GM12872 (cell line): ENCODE results near the gene URB1.
A peak's percentile ranks its signal among the peaks of the same experiment; 100 is the strongest.

Experiments used
- TF ChIP-seq, protein P1 (sequence below): IDR thresholded peaks from 3 replicates; pipeline ENCODE4 v1.5.1; 2011; ENCODE audit warnings: low read depth, mild to moderate bottlenecking, low read length, moderate library complexity; ENCODE audit not compliant: insufficient read depth

The URB1 gene

DNA sequence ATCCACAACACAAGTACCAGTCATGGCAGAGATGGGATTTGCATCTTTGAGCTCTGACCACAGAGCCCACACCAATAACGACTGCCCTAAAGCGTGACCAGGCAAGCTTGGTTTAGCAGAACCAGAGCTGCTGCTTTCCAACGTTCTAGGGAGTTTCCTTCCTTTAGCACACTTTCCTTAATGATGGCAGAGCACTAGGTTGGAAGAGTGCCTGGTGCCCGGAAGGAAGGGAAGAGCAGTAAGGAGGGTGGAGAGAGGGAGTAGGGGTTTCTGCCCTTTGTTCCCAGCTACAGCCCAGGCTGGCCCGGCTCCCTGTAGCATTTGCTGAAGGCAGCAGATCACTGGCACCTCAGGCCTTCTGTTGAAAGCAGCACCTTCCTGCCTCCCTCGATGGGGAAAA, 13.6 kb upstream of the URB1 start:
- TF ChIP-seq, protein P1, sequence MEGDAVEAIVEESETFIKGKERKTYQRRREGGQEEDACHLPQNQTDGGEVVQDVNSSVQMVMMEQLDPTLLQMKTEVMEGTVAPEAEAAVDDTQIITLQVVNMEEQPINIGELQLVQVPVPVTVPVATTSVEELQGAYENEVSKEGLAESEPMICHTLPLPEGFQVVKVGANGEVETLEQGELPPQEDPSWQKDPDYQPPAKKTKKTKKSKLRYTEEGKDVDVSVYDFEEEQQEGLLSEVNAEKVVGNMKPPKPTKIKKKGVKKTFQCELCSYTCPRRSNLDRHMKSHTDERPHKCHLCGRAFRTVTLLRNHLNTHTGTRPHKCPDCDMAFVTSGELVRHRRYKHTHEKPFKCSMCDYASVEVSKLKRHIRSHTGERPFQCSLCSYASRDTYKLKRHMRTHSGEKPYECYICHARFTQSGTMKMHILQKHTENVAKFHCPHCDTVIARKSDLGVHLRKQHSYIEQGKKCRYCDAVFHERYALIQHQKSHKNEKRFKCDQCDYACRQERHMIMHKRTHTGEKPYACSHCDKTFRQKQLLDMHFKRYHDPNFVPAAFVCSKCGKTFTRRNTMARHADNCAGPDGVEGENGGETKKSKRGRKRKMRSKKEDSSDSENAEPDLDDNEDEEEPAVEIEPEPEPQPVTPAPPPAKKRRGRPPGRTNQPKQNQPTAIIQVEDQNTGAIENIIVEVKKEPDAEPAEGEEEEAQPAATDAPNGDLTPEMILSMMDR, result no peak

DNA sequence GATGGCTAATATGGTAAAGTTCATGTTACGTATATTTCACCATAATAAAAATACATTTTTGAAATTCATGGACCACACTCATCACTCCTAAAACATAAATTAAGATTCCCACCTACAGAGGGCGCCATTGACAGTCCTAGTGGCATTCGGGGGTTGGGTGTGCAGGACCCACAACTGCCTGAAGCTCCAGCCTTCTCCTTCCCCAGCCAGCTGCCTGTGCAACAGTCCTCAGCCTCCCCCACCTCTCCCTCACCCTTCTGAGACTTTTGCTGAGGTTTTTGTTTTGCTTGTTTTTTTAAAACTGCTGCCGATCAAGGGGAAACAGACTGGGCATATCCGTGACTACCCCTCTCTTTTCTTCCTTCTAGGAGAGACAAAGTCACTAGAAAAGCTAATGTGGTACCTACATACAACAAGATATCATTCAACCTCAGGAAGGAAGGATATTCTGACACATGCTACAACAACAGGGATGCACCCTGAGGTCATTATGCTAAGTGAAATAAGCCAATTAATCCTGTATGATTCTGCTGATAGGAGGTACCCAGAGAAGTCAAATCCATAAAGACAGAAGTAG, 10.5 kb upstream of the URB1 start:
- TF ChIP-seq, protein P1, result peak; percentile 57

DNA sequence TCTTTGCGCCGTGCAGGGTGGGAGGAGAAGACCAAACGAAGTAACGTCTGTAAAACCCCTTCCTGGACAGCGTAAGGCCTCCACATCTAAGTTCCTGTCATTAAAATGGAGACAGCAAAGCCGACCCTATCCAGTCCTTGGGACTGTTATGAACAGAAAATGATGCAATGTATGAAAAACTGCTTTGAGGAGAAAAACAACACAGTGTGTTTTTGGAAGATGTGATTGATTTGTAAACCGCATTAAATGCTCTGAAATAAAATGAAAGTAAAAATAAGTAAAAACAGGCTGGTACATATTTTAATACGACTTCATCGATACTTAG, 827 bp upstream of the URB1 start:
- TF ChIP-seq, protein P1, result no peak

DNA sequence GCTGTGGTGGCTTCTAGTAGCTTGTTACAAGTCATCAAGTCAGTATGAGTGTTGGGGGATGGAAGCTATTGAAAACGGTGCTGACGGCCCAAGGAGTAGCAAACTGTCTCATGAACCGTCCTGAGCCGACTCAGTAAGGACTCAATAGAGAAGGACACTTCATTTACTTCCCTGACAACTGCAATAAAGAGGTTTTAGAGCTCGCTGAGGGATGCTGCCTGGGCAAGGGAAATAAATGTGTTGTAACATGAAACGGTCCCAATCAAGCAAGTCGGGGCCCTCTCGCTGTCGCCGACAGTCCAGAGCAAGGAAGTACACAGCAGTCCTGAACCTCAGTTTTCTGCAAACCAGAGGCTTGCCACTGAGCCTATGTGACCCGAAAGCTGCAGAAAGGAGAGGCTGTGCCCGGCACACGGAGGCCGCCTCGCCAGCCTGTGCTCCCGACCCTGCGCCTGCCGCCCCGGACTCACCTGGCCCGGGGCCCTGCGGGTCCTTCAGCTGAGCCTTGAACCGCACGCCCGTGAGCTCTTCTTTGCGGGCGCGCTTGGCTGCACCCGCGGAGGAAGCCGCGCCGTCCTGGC, 423 bp downstream of the URB1 start:
- TF ChIP-seq, protein P1, result no peak

DNA sequence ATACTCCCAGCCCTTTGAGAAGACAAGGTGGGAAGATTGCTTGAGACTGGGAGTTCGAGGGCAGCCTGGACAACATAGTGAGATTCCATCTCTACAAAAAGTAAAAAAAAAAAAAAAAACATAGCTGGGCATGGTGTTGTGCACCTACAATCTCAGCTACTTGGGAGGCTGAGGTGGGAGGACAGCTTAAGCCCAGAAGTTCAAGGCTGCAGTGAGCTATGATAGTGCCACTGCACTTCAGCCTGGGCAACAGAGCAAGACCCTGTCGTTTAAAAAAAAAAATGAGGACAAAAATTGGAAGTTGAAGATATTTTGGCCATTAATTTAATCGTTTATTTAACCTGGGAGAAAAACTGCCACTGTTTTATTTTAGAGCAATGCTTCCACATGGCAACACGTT, 1.1 kb downstream of the URB1 start:
- TF ChIP-seq, protein P1, result no peak

DNA sequence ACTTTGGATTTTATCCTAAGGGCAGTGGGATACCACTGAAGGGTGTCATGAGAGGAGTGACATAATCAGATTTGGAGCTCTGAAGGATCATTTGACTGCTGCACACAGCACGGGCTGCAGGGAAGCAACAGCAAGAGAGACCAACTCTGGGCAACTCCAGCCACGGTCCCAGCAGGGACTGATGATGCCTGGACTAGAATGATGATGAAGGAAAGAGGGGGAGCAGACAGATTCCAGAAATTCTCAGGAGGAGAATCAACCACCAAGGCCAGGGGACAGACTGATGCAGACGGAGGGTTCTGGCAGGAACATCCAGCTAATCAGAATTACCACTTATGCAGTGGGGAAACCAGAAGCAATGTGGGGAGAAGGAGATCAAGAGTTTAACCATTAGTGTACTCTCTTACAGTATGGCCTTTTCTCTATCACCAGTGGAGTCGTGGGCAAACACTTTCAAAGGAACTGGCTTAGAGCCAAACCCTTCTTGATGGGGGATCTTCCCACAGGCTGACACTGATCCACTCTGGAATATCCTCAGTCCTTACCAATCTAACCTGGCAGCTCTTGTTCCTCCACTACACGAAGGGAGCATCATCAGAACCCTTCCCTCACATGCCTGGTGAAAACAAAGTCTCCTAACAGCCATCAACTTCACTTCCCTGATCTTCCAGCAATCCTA, 3.3 kb downstream of the URB1 start:
- TF ChIP-seq, protein P1, result no peak

DNA sequence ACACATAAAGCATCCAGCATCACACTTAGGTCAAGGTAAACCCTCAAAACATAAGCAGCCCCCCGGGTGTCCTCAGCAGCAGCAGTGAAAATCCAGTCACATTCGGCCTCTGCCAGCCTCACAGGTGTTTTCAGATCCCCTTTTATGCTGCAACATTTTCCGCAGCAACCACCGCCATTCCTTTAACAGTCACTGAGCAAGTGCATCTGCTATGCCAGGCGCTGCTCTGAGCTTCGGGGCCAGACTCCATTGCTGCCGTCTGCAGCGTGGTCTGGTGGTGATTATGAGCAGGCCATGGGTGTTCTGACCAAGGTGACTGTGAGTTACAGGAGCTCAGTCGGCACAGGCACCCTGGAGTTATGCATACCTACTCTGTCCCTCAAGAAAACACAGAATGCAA, 4.5 kb downstream of the URB1 start:
- TF ChIP-seq, protein P1, result no peak
